NCI-H146 treated with DMSO at 0.1 percent for 48 hours (cell line): ENCODE results near the gene DYDC1.
"Not testable (repeated sequence)": the region's sequence is repeated elsewhere in the genome, so short reads cannot be mapped to it uniquely, and the experiment has no call there.

Source experiments
- DNase-seq: peaks from one replicate; lab custom pipeline; 2025; ENCODE audit not compliant: unreplicated experiment; lab: John Stamatoyannopoulos, UW

The DYDC1 gene

GRCh38 chr10:80344912-80345311 lies 11.6 kb downstream of the DYDC1 start:
- no peak for DNase-seq

- DNase-seq, result no peak
Observed at GRCh38 chr10:80344276-80344675, 12.3 kb downstream of the DYDC1 start.

- DNase-seq, result no peak
Observed at GRCh38 chr10:80333983-80334382, 22.6 kb downstream of the DYDC1 start.

- no peak for DNase-seq
Observed at GRCh38 chr10:80324891-80325364, 31.6 kb downstream of the DYDC1 start.

GRCh38 chr10:80324086-80324485 lies 32.5 kb downstream of the DYDC1 start:
- no peak for DNase-seq

GRCh38 chr10:80323311-80323710 lies 33.2 kb downstream of the DYDC1 start:
- DNase-seq, result no peak

- no peak for DNase-seq
Observed at GRCh38 chr10:80322711-80323110, 33.8 kb downstream of the DYDC1 start.

GRCh38 chr10:80322158-80322557 lies 34.4 kb downstream of the DYDC1 start:
- DNase-seq, result no peak

GRCh38 chr10:80321183-80321582 lies 35.4 kb downstream of the DYDC1 start:
- no peak for DNase-seq

- no peak for DNase-seq
Observed at GRCh38 chr10:80320377-80320776, 36.2 kb downstream of the DYDC1 start.

- no peak for DNase-seq
Observed at GRCh38 chr10:80319725-80320290, 36.7 kb downstream of the DYDC1 start.

- DNase-seq, result no peak
Observed at GRCh38 chr10:80319318-80319717, 37.2 kb downstream of the DYDC1 start.

GRCh38 chr10:80318742-80319141 lies 37.8 kb downstream of the DYDC1 start:
- no peak for DNase-seq

- no peak for DNase-seq
Observed at GRCh38 chr10:80315391-80315790, 41.2 kb downstream of the DYDC1 start.

GRCh38 chr10:80313523-80313922 lies 43.0 kb downstream of the DYDC1 start:
- no peak for DNase-seq

GRCh38 chr10:80305989-80306388 lies 50.6 kb downstream of the DYDC1 start:
- not testable (repeated sequence) for DNase-seq

GRCh38 chr10:80296942-80297341 lies 59.6 kb downstream of the DYDC1 start:
- DNase-seq, result no peak

- no peak for DNase-seq
Observed at GRCh38 chr10:80292607-80293239, 63.8 kb downstream of the DYDC1 start.

- no peak for DNase-seq
Observed at GRCh38 chr10:80290474-80291220, 65.9 kb downstream of the DYDC1 start.

- DNase-seq, result peak; percentile 12
Observed at GRCh38 chr10:80289451-80290287, 66.9 kb downstream of the DYDC1 start, which contains the start of gene MAT1A. Gene MAT1A (minus strand): TSS chr10:80289658. CDS start chr10:80289423, 235 bp downstream.

- no peak for DNase-seq
Observed at GRCh38 chr10:80288849-80289248, 67.7 kb downstream of the DYDC1 start.
